ENCODE results near the gene RMC1.
"Not testable (repeated sequence)": the region's sequence is repeated elsewhere in the genome, so short reads cannot be mapped to it uniquely, and the experiment has no call there.

DNA sequence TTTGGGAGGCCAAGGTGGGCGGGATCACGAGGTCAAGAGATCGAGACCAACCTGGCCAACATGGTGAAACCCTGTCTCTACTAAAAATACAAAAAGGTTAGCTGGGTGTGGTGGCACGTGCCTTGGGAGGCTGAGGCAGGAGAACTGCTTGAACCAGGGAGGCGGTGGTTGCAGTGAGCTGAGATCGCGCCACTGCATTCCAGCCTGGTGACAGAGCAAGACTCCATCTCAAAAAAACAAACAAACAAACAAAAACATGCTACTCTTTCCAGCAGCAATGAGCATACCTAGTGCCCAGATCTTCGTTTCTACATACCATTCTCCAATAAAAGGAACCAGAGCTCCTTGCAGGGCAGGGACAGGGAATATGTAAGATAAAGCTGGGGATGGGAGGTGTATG lies 54.2 kb downstream of the RMC1 start:
- TF ChIP-seq, protein P1, sequence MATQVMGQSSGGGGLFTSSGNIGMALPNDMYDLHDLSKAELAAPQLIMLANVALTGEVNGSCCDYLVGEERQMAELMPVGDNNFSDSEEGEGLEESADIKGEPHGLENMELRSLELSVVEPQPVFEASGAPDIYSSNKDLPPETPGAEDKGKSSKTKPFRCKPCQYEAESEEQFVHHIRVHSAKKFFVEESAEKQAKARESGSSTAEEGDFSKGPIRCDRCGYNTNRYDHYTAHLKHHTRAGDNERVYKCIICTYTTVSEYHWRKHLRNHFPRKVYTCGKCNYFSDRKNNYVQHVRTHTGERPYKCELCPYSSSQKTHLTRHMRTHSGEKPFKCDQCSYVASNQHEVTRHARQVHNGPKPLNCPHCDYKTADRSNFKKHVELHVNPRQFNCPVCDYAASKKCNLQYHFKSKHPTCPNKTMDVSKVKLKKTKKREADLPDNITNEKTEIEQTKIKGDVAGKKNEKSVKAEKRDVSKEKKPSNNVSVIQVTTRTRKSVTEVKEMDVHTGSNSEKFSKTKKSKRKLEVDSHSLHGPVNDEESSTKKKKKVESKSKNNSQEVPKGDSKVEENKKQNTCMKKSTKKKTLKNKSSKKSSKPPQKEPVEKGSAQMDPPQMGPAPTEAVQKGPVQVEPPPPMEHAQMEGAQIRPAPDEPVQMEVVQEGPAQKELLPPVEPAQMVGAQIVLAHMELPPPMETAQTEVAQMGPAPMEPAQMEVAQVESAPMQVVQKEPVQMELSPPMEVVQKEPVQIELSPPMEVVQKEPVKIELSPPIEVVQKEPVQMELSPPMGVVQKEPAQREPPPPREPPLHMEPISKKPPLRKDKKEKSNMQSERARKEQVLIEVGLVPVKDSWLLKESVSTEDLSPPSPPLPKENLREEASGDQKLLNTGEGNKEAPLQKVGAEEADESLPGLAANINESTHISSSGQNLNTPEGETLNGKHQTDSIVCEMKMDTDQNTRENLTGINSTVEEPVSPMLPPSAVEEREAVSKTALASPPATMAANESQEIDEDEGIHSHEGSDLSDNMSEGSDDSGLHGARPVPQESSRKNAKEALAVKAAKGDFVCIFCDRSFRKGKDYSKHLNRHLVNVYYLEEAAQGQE (IDR thresholded peaks at IDR 0.05; ENCODE audit: insufficient replicate concordance, low read depth): not testable (repeated sequence)
- not testable (repeated sequence) for TF ChIP-seq POLR2AphosphoS5 (IDR thresholded peaks at IDR 0.05; ENCODE audit: low read depth)
- TF ChIP-seq, protein P2, sequence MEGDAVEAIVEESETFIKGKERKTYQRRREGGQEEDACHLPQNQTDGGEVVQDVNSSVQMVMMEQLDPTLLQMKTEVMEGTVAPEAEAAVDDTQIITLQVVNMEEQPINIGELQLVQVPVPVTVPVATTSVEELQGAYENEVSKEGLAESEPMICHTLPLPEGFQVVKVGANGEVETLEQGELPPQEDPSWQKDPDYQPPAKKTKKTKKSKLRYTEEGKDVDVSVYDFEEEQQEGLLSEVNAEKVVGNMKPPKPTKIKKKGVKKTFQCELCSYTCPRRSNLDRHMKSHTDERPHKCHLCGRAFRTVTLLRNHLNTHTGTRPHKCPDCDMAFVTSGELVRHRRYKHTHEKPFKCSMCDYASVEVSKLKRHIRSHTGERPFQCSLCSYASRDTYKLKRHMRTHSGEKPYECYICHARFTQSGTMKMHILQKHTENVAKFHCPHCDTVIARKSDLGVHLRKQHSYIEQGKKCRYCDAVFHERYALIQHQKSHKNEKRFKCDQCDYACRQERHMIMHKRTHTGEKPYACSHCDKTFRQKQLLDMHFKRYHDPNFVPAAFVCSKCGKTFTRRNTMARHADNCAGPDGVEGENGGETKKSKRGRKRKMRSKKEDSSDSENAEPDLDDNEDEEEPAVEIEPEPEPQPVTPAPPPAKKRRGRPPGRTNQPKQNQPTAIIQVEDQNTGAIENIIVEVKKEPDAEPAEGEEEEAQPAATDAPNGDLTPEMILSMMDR (IDR thresholded peaks at IDR 0.05; ENCODE audit: insufficient read depth, low read length): not testable (repeated sequence)
